Heart left ventricle (tissue), 16 donors: Measurements from ENCODE around the gene ITPK1. TPM values are rescaled to one million over a fixed set of nuclear protein-coding genes. Genes with fewer than 3 reads are reported as not detected.

Experiments
- ATAC-seq, 4 donors: fragments of 200-7000 bp; cut with Tn5 transposase; one replicate each; pipeline ENCODE4 v1.9.1; 2020 to 2022; ENCODE audit warnings: moderate library complexity in 4 of 4, mild to moderate bottlenecking in 3 of 4, moderate number of reproducible peaks in 1 of 4
- DNase-seq, 5 donors: peaks; one replicate each; pipeline ENCODE4 v3.0.0-alpha.2; 2020
- H3K27ac ChIP-seq, 12 donors: fragments of 200-600 bp; sonication (generic) in 4 of 12; one replicate each; pipeline versions ENCODE4 v1.5.0 to v1.8.0; 2016 to 2022; ENCODE audit warnings: mild to moderate bottlenecking in 2 of 12
- H3K27me3 ChIP-seq, 9 donors: fragments of 200-600 bp; sonication (generic) in 2 of 9; one replicate each; pipeline versions ENCODE4 v1.5.1 to v1.8.0; 2016 to 2022; ENCODE audit warnings: mild to moderate bottlenecking in 3 of 9
- H3K36me3 ChIP-seq, 9 donors: fragments of 200-600 bp; sonication (generic) in 2 of 9; one replicate each; pipeline versions ENCODE4 v1.5.0 to v1.8.0; 2018 to 2022; ENCODE audit warnings: mild to moderate bottlenecking in 2 of 9
- H3K4me1 ChIP-seq, 12 donors: fragments of 200-600 bp; sonication (generic) in 4 of 12; one replicate each; pipeline versions ENCODE4 v1.5.0 to v1.8.0; 2016 to 2022; ENCODE audit warnings: mild to moderate bottlenecking in 3 of 12
- H3K4me3 ChIP-seq, 12 donors: fragments of 200-600 bp; sonication (generic) in 4 of 12; one replicate each; pipeline versions ENCODE4 v1.5.0 to v1.8.0; 2017 to 2022; ENCODE audit warnings: mild to moderate bottlenecking in 9 of 12, moderate library complexity in 4 of 12
- H3K9me3 ChIP-seq, 12 donors: fragments of 200-600 bp; sonication (generic) in 4 of 12; one replicate each; pipeline versions ENCODE4 v1.5.0 to v1.8.0; 2016 to 2022; ENCODE audit warnings: mild to moderate bottlenecking in 1 of 12
- POLR2A ChIP-seq, 2 donors: fragments of 450-650 bp; IDR thresholded peaks; one replicate each; pipeline ENCODE4 v1.6.1; 2017; ENCODE audit warnings: antibody characterized with exemption in 2 of 2, mild to moderate bottlenecking in 2 of 2, moderate library complexity in 2 of 2
- WGBS, 4 donors: extraction: QIAGEN DNeasy Blood & Tissue Kit in 2 of 4; methylation state at CpG; one replicate each; pipeline versions ENCODE4 v1.1.5 to v1.1.7; 2013 to 2018; 5-methylcytosine and 5-hydroxymethylcytosine counted together
- intact Hi-C, 10 donors: fragments of 100-400 bp; cut with DNase I; formaldehyde crosslinking; loops; one replicate each; pipeline versions ENCODE4 v1.11.1 to v1.14.2; 2022
- polyA plus RNA-seq, 2 donors: library from polyadenylated mRNA; stranded (reverse); fragments of 200-250 nt; gene quantifications; one replicate each; pipeline ENCODE4 v1.2.3, GENCODE V29; 2013
- total RNA-seq, 9 donors: library from RNA; depleted of rRNA in 2 of 9; stranded (reverse); fragments of >200 nt in 2 of 9; fragmentation: NEBNext Ultra II Directional in 3 of 9; extraction: Animal tissue kit (Norgen Biotek cat#: 25700) in 3 of 9; gene quantifications; one replicate each; pipeline versions ENCODE4 v1.1.0 to v1.2.4, GENCODE V29; 2016 to 2023
- TF ChIP-seq, protein P1 (sequence below), 12 donors: fragments of 200-600 bp; sonication (generic) in 4 of 12; IDR thresholded peaks; one replicate each; pipeline versions ENCODE4 v1.5.0 to v1.8.0; 2018 to 2022; ENCODE audit warnings: antibody characterized with exemption in 12 of 12, mild to moderate bottlenecking in 5 of 12
- donor health status: ischemic (EF 13 %, LVEDD 7.1; RV severe dilation, severe dysfunction).
- donor health status: healthy with polysubstance abuse.
- donor health status: DM: no; HTN: yes; CAD: no.
- donor health status: DM: no; HTN: no; CAD: no.
- donor health status: ischemic (EF 25% LVEDD 6.9; RV normal size, moderate dysfunction).
- donor health status: ischemic (EF 25% LVEDD 5.7; RV mildly dilated, moderate dysfunction).
- donor health status: healthy.
- donor health status: DM: yes; HTN: yes; CAD: no.
- donor health status: ischemic (EF 35%, LVEDD 5.7; RV mildly dilated, moderate dysfunction).
- donor health status: nonischemic (EF 11% LVEDD 7.7; RV severe dilation, severe dysfunction).
- donor health status: DM: yes; HTN: yes; CAD: no.
- donor health status: PGD.
- donor health status: ischemic (EF 29% LVEDD 5.4; RV normal size, mild dysfunction).
- donor health status: nonischemic (EF 23%, LVEDD 6.1; RV moderate dilation, normal function).

The ITPK1 gene
- total and polyA plus RNA-seq, 11 donors: 44.5 to 158 (median 91.0) TPM

DNA sequence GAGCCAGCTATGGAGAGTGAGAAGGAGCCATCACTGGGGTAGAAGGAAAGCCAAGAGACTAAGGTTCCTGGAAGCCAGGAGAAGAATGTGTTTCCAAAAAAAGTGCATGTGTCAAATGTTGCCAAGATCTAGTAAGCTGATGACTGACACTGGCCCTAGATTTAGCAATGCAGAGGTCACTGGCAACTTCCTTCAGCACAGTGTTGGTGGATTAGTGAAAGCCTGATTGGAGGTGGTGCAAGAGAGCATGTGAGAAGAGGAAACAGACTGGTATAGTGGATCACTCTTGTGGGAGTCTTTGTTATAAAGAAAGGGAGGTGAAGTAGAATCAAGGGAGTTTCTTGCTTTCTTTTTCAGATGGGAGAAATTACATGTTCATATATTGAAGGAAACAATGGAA, 226.8 kb downstream of the ITPK1 start:
- DNase-seq: no peak
- no peak overlapping the region for H3K27ac ChIP-seq
- H3K36me3 ChIP-seq: no peaks in the 10 kb centered on the region
- peaks cover 0 to 16% (median 8%) of the 10 kb centered on the region in 12 donors for H3K9me3 ChIP-seq
- no peak for TF ChIP-seq POLR2A (IDR thresholded peaks at IDR 0.05)
- TF ChIP-seq, protein P1, sequence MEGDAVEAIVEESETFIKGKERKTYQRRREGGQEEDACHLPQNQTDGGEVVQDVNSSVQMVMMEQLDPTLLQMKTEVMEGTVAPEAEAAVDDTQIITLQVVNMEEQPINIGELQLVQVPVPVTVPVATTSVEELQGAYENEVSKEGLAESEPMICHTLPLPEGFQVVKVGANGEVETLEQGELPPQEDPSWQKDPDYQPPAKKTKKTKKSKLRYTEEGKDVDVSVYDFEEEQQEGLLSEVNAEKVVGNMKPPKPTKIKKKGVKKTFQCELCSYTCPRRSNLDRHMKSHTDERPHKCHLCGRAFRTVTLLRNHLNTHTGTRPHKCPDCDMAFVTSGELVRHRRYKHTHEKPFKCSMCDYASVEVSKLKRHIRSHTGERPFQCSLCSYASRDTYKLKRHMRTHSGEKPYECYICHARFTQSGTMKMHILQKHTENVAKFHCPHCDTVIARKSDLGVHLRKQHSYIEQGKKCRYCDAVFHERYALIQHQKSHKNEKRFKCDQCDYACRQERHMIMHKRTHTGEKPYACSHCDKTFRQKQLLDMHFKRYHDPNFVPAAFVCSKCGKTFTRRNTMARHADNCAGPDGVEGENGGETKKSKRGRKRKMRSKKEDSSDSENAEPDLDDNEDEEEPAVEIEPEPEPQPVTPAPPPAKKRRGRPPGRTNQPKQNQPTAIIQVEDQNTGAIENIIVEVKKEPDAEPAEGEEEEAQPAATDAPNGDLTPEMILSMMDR (IDR thresholded peaks at IDR 0.05): no peak
- H3K4me3 ChIP-seq: no peak overlapping the region
- no peaks in the 10 kb centered on the region for H3K4me1 ChIP-seq
- H3K27me3 ChIP-seq: peaks cover 0 to 19% (median 3%) of the 10 kb centered on the region in 9 donors
- intact Hi-C loops: loop anchor here in 1 of 10 donors (10.0 kb wide), 1 partner anchor 246 kb away; no protein-coding TSS in a partner anchor
- ATAC-seq: no peak

DNA sequence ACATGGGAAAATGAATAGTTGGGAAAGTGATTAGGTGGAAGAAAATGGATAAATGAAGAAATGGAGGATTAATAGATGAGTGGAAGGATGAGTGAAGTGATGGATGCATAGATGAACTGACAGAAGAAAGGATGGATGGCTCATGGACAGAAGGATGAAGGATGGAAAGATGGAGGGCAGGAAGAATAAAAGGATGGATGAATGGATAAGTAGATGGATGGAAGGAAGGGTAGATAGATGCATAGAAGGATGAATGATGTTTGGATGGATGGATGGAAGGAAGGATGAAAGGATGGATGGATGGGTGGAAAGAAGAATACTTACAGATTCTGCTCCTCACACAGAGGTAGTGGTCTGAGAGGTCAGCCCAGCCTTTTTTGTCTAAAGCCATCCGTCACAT, 228.6 kb downstream of the ITPK1 start:
- WGBS, 4 donors: 85 to 92% (median 87%) methylated on average over 1 of the region's 1 CpG
- no peak for DNase-seq

More for the DNA sequence above, 228.6 kb downstream of the ITPK1 start:
- no peak for ATAC-seq
- Histone ChIP-seq H3K27ac (no peak overlapping the region), H3K4me1 (no peaks in the 10 kb centered on the region), H3K4me3 (no peak overlapping the region), H3K9me3 (peaks cover 0 to 1% (median 0%) of the 10 kb centered on the region in 12 donors), H3K27me3 (peaks cover 0 to 19% (median 4%) of the 10 kb centered on the region in 9 donors), H3K36me3 (no peaks in the 10 kb centered on the region)
- intact Hi-C loops: loop anchor here in 1 of 10 donors (10.0 kb wide), 1 partner anchor 248 kb away; no protein-coding TSS in a partner anchor
- TF ChIP-seq POLR2A (IDR thresholded peaks at IDR 0.05): no peak
- TF ChIP-seq, protein P1 (IDR thresholded peaks at IDR 0.05): no peak

Other genes starting within 250 kb of the ITPK1 start
- not detected for gene CHGA, start 192.8 kb downstream of the ITPK1 start, total RNA-seq
- gene CHGA, start 192.8 kb downstream of the ITPK1 start, polyA plus RNA-seq: under 1 TPM; 0.07 to 0.19 TPM
- 10 to 100 TPM; 45.7 to 87.0 (median 56.8) TPM for gene MOAP1, start 69.0 kb upstream of the ITPK1 start, total RNA-seq
- 10 to 100 TPM; 26.6 to 36.7 TPM for gene MOAP1, start 69.0 kb upstream of the ITPK1 start, polyA plus RNA-seq
- 10 to 100 TPM in 8 of 9 donors, 1 to 10 TPM in 1; 8.8 to 29.3 (median 22.8) TPM for gene LYSET, start 69.4 kb upstream of the ITPK1 start, total RNA-seq
- 10 to 100 TPM; 20.5 to 23.4 TPM for gene LYSET, start 69.4 kb upstream of the ITPK1 start, polyA plus RNA-seq
- gene GON7, start 91.1 kb upstream of the ITPK1 start, total RNA-seq: 10 to 100 TPM; 10.3 to 25.5 (median 14.8) TPM
- gene GON7, start 91.1 kb upstream of the ITPK1 start, polyA plus RNA-seq: 10 to 100 TPM; 22.3 to 27.4 TPM
- 10 to 100 TPM; 19.6 to 27.1 (median 23.3) TPM for gene UBR7, start 91.3 kb upstream of the ITPK1 start, total RNA-seq
- gene UBR7, start 91.3 kb upstream of the ITPK1 start, polyA plus RNA-seq: 10 to 100 TPM in 1 of 2 donors, 1 to 10 TPM in 1; 9.4 to 39.6 TPM
- 10 to 100 TPM; 10.6 to 34.0 (median 20.8) TPM for gene BTBD7, start 217.1 kb upstream of the ITPK1 start, total RNA-seq
- 1 to 10 TPM; 7.2 to 8.7 TPM for gene BTBD7, start 217.1 kb upstream of the ITPK1 start, polyA plus RNA-seq
- gene COX8C, start 231.3 kb upstream of the ITPK1 start, total RNA-seq: 1 to 10 TPM in 3 of 9 donors, under 1 TPM in 3, not detected in 3; 0.60 to 2.0 (median 0.89) TPM
- gene COX8C, start 231.3 kb upstream of the ITPK1 start, polyA plus RNA-seq: not detected